H9 (cell line): ENCODE results near the gene AFF2. TPM values are rescaled to one million over a fixed set of nuclear protein-coding genes. Genes with fewer than 3 reads are reported as not detected.
A peak's percentile ranks its signal among the peaks of the same experiment; 100 is the strongest.

ENCODE experiments used
- DNase-seq: peaks from one replicate; pipeline ENCODE4 v3.0.0-alpha.2; 2017
- H2AFZ ChIP-seq: one replicate; pipeline ENCODE4 v1.6.1; 2013; ENCODE audit warnings: mild to moderate bottlenecking, low read length, control low read depth, moderate library complexity
- H2AK5ac ChIP-seq: 2 replicates; pipeline ENCODE4 v1.6.1; 2013; ENCODE audit warnings: low read length, control low read depth, mixed read lengths; ENCODE audit not compliant: insufficient read length
- H2BK120ac ChIP-seq: one replicate; pipeline ENCODE4 v1.6.1; 2013; ENCODE audit warnings: low read depth, mild to moderate bottlenecking, low read length, control low read depth, inconsistent platforms; ENCODE audit not compliant: poor library complexity, severe bottlenecking
- H2BK12ac ChIP-seq: 2 replicates; pipeline ENCODE4 v1.6.1; 2013; ENCODE audit warnings: low read length, control low read depth, mixed read lengths, low read depth; ENCODE audit not compliant: insufficient read length
- H2BK15ac ChIP-seq: 2 replicates; pipeline ENCODE4 v1.6.1; 2013; ENCODE audit warnings: low read depth, low read length, control low read depth
- H2BK20ac ChIP-seq: one replicate; pipeline ENCODE4 v1.6.1; 2013; ENCODE audit warnings: low read depth, mild to moderate bottlenecking, low read length, control low read depth, inconsistent platforms; ENCODE audit not compliant: poor library complexity, severe bottlenecking
- H2BK5ac ChIP-seq: 2 replicates; pipeline ENCODE4 v1.6.1; 2013; ENCODE audit warnings: low read length, control low read depth, mixed read lengths; ENCODE audit not compliant: insufficient read length
- H3K14ac ChIP-seq: 2 replicates; pipeline ENCODE4 v1.6.1; 2013; ENCODE audit warnings: low read length, control low read depth; ENCODE audit not compliant: insufficient read depth
- H3K18ac ChIP-seq: 2 replicates; pipeline ENCODE4 v1.6.1; 2013; ENCODE audit warnings: low read depth, mild to moderate bottlenecking, mixed read lengths, low read length, control low read depth; ENCODE audit not compliant: insufficient read length
- H3K23ac ChIP-seq: 2 replicates; pipeline ENCODE4 v1.6.1; 2013; ENCODE audit warnings: low read length, control low read depth, mixed read lengths, low read depth; ENCODE audit not compliant: insufficient read length
- H3K23me2 ChIP-seq: 2 replicates; pipeline ENCODE4 v1.6.1; 2013; ENCODE audit warnings: low read depth, mild to moderate bottlenecking, mixed read lengths, low read length, control low read depth; ENCODE audit not compliant: insufficient read length, poor library complexity, severe bottlenecking
- H3K27ac ChIP-seq: 2 replicates; pipeline ENCODE4 v1.5.1; 2013; ENCODE audit warnings: low read length, control low read depth, mixed read lengths, low read depth; ENCODE audit not compliant: insufficient read length
- H3K27me3 ChIP-seq: 2 replicates; pipeline ENCODE4 v1.6.1; 2013; ENCODE audit warnings: low read length, control low read depth, inconsistent platforms; ENCODE audit not compliant: insufficient read depth
- H3K4ac ChIP-seq: 2 replicates; pipeline ENCODE4 v1.6.1; 2013; ENCODE audit warnings: low read depth, mild to moderate bottlenecking, control low read depth, inconsistent platforms, low read length, moderate library complexity
- H3K4me1 ChIP-seq: 2 replicates; pipeline ENCODE4 v1.6.1; 2013; ENCODE audit warnings: low read length, control low read depth, inconsistent platforms; ENCODE audit not compliant: insufficient read depth
- H3K4me2 ChIP-seq: 2 replicates; pipeline ENCODE4 v1.6.1; 2013; ENCODE audit warnings: low read length, control low read depth, mixed read lengths; ENCODE audit not compliant: insufficient read length, insufficient read depth
- H3K56ac ChIP-seq: 2 replicates; pipeline ENCODE4 v1.6.1; 2013; ENCODE audit warnings: low read depth, mild to moderate bottlenecking, mixed read lengths, low read length, control low read depth; ENCODE audit not compliant: insufficient read length
- H3K79me1 ChIP-seq: 2 replicates; pipeline ENCODE4 v1.6.1; 2013; ENCODE audit warnings: low read depth, mild to moderate bottlenecking, moderate library complexity, low read length, control low read depth, inconsistent platforms; ENCODE audit not compliant: insufficient read depth, poor library complexity, severe bottlenecking
- H3K79me2 ChIP-seq: 2 replicates; pipeline ENCODE4 v1.6.1; 2013; ENCODE audit warnings: low read length, control low read depth, inconsistent platforms; ENCODE audit not compliant: insufficient read depth
- H3K9ac ChIP-seq: 2 replicates; pipeline ENCODE4 v1.6.1; 2013; ENCODE audit warnings: low read length, control low read depth, mixed read lengths; ENCODE audit not compliant: insufficient read length; ENCODE audit errors: extremely low read depth
- H3K9me3 ChIP-seq: one replicate; pipeline ENCODE4 v1.6.1; 2013; ENCODE audit warnings: low read depth, low read length, inconsistent platforms; ENCODE audit not compliant: control insufficient read depth
- H3T11ph ChIP-seq: one replicate; pipeline ENCODE4 v1.6.1; 2013; ENCODE audit warnings: mild to moderate bottlenecking, low read length, control low read depth, inconsistent platforms
- H4K20me1 ChIP-seq: one replicate; pipeline ENCODE4 v1.6.1; 2013; ENCODE audit not compliant: control insufficient read depth, insufficient read length, insufficient read depth
- H4K5ac ChIP-seq: 2 replicates; pipeline ENCODE4 v1.6.1; 2013; ENCODE audit warnings: low read depth, mild to moderate bottlenecking, mixed read lengths, low read length, control low read depth; ENCODE audit not compliant: insufficient read length
- H4K8ac ChIP-seq: replicated peaks from 2 replicates; pipeline ENCODE4 v1.6.1; 2013; ENCODE audit warnings: low read length, control low read depth, mixed read lengths, low read depth; ENCODE audit not compliant: insufficient read length
- H4K91ac ChIP-seq: 2 replicates; pipeline ENCODE4 v1.6.1; 2013; ENCODE audit warnings: low read depth, mild to moderate bottlenecking, moderate library complexity, mixed read lengths, low read length, control low read depth; ENCODE audit not compliant: insufficient read length
- H3K27ac Mint-ChIP-seq, 3 experiments: 2 replicates in 2 of 3; 3 replicates in 1 of 3; pipeline ENCODE4 v1.8.0; 2020 to 2021; ENCODE audit warnings: mixed read lengths in 3 of 3, mild to moderate bottlenecking in 1 of 3, moderate library complexity in 1 of 3
- H3K27me3 Mint-ChIP-seq: 2 replicates; pipeline ENCODE4 v1.8.0; 2021; ENCODE audit warnings: low read depth, mild to moderate bottlenecking, moderate library complexity, mixed read lengths
- H3K36me3 Mint-ChIP-seq, 3 experiments: 2 replicates in 2 of 3; 3 replicates in 1 of 3; pipeline ENCODE4 v1.8.0; 2020 to 2021; ENCODE audit warnings: low read depth in 3 of 3, mixed read lengths in 3 of 3; ENCODE audit not compliant: insufficient read depth in 1 of 3
- H3K4me1 Mint-ChIP-seq, 2 experiments: 2 replicates each; pipeline ENCODE4 v1.8.0; 2020; ENCODE audit warnings: mixed read lengths in 2 of 2
- H3K4me3 Mint-ChIP-seq, 2 experiments: 2 replicates in 1 of 2; 3 replicates in 1 of 2; pipeline ENCODE4 v1.8.0; 2020 to 2021; ENCODE audit warnings: mild to moderate bottlenecking in 2 of 2, mixed read lengths in 2 of 2, moderate library complexity in 1 of 2
- H3K9me3 Mint-ChIP-seq, 2 experiments: 2 replicates in 1 of 2; 3 replicates in 1 of 2; pipeline ENCODE4 v1.8.0; 2020; ENCODE audit warnings: mild to moderate bottlenecking in 2 of 2, mixed read lengths in 2 of 2, moderate library complexity in 1 of 2
- CTCF ChIP-seq: fragments of 200-600 bp; sonication (generic); conservative IDR thresholded peaks from 3 replicates; pipeline ENCODE4 v1.8.0; 2021; ENCODE audit warnings: antibody characterized with exemption, mild to moderate bottlenecking
- WGBS: extraction: QIAGEN DNeasy Blood & Tissue Kit; methylation state at CpG from one replicate; pipeline ENCODE4 v1.1.7; 2013; ENCODE audit warnings: missing lambda C conversion rate, low lambda C conversion rate, mixed read lengths; ENCODE audit not compliant: insufficient read length; ENCODE audit errors: extremely low coverage; 5-methylcytosine and 5-hydroxymethylcytosine counted together
- total RNA-seq: library from RNA; stranded (reverse); gene quantifications from 2 replicates; pipeline ENCODE4 v1.2.1, GENCODE V29; 2021

Gene AFF2
- total RNA-seq, 1 experiment from 2014 or later: 14.6 TPM

- Histone ChIP-seq H2AK5ac (no peak overlapping the region), H3K56ac (no peak overlapping the region), H3K9ac (no peak overlapping the region), H2BK15ac (no peak overlapping the region), H3K23me2 (no peaks in the 10 kb centered on the region), H3K18ac (no peak overlapping the region), H2BK5ac (no peak overlapping the region), H4K20me1 (no peaks in the 10 kb centered on the region), H3K4me2 (no peak overlapping the region), H3K4me1 (0 out of 2 replicates have a peak, but pooled peaks cover 2% of the 10 kb centered on the region), H3K27me3 (no peaks in the 10 kb centered on the region), H3K79me2 (no peaks in the 10 kb centered on the region), H2AFZ (no peak overlapping the region), H3K4ac (no peak overlapping the region), H2BK12ac (no peak overlapping the region), H4K8ac (no peak overlapping the region), H3K9me3 (peaks cover 29% of the 10 kb centered on the region), H3K14ac (no peak overlapping the region), H3K27ac (no peak overlapping the region), H4K5ac (no peak overlapping the region), H2BK20ac (no peak overlapping the region), H3K23ac (no peak overlapping the region), H3T11ph (no peak overlapping the region), H2BK120ac (no peak overlapping the region), H3K79me1 (no peaks in the 10 kb centered on the region), H4K91ac (no peak overlapping the region)
- no peaks in the 10 kb centered on the region; the same call in 1 of the 2 replicates for H3K27me3 Mint-ChIP-seq
- WGBS: no CpG with 5 or more reads among the region's 4 CpGs
- H3K27ac Mint-ChIP-seq: peak overlapping the region in 1 of 3 experiments; percentile 65; a peak in 2 of 7 replicates
- peaks cover 12 to 13% of the 10 kb centered on the region in 2 experiments for H3K4me1 Mint-ChIP-seq
- H3K4me3 Mint-ChIP-seq: no peak overlapping the region
- no peak for TF ChIP-seq CTCF
- DNase-seq: no peak
- H3K36me3 Mint-ChIP-seq: no peaks in the 10 kb centered on the region; a peak in 1 of 7 replicates
- peaks cover 59 to 62% of the 10 kb centered on the region in 2 experiments for H3K9me3 Mint-ChIP-seq
Measured at GRCh38 chrX:148535639-148536038, 35.2 kb downstream of the AFF2 start.
